Measurements from ENCODE around the gene MANBA.

Gene MANBA

GRCh38 chr4:102601586-102602227, 159.1 kb downstream of the MANBA start:
- no peak overlapping the region for H3K4me3 ChIP-seq (ENCODE audit: low read depth, low read length)
- no peak for TF ChIP-seq CTCF (IDR thresholded peaks at IDR 0.05; ENCODE audit: borderline replicate concordance, insufficient read depth, low read depth, low read length)

GRCh38 chr4:102600689-102601088, 160.1 kb downstream of the MANBA start:
- no peak overlapping the region for H3K4me3 ChIP-seq (ENCODE audit: low read depth, low read length)
- no peak for TF ChIP-seq CTCF (IDR thresholded peaks at IDR 0.05; ENCODE audit: borderline replicate concordance, insufficient read depth, low read depth, low read length)

- TF ChIP-seq CTCF (IDR thresholded peaks at IDR 0.05; ENCODE audit: borderline replicate concordance, insufficient read depth, low read depth, low read length) = no peak
Observed at GRCh38 chr4:102599886-102600285, 160.9 kb downstream of the MANBA start.

GRCh38 chr4:102599455-102599854, 161.3 kb downstream of the MANBA start:
- no peak overlapping the region for H3K4me3 ChIP-seq (ENCODE audit: low read depth, low read length)
- no peak for TF ChIP-seq CTCF (IDR thresholded peaks at IDR 0.05; ENCODE audit: borderline replicate concordance, insufficient read depth, low read depth, low read length)

More at GRCh38 chr4:102599886-102600285, 160.9 kb downstream of the MANBA start:
- H3K4me3 ChIP-seq (ENCODE audit: low read depth, low read length) = no peak overlapping the region

GRCh38 chr4:102598762-102599374, 161.9 kb downstream of the MANBA start:
- H3K4me3 ChIP-seq (ENCODE audit: low read depth, low read length) = no peak overlapping the region
- TF ChIP-seq CTCF (IDR thresholded peaks at IDR 0.05; ENCODE audit: borderline replicate concordance, insufficient read depth, low read depth, low read length) = no peak

- no peak for TF ChIP-seq CTCF (IDR thresholded peaks at IDR 0.05; ENCODE audit: borderline replicate concordance, insufficient read depth, low read depth, low read length)
- no peak overlapping the region for H3K4me3 ChIP-seq (ENCODE audit: low read depth, low read length)
Observed at GRCh38 chr4:102598086-102598761, 162.5 kb downstream of the MANBA start.

Measured in GM12875 (cell line).